A549 treated with GW870086 at 1 μM for 4 hours (cell line): ENCODE results near the gene CIC. TPM values are rescaled to one million over a fixed set of nuclear protein-coding genes. Genes with fewer than 3 reads are reported as not detected.

Experiments used
- total RNA-seq: library from RNA; stranded (reverse); fragments of 200-300 nt; extraction: Qiagen RNA extraction; gene quantifications from 5 replicates; pipeline ENCODE4 v1.2.3, GENCODE V29; 2022; ENCODE audit warnings: low read depth

Gene CIC
- total RNA-seq: 38.6 to 52.2 TPM (median 47.4 TPM) in 5 replicates

DNA sequence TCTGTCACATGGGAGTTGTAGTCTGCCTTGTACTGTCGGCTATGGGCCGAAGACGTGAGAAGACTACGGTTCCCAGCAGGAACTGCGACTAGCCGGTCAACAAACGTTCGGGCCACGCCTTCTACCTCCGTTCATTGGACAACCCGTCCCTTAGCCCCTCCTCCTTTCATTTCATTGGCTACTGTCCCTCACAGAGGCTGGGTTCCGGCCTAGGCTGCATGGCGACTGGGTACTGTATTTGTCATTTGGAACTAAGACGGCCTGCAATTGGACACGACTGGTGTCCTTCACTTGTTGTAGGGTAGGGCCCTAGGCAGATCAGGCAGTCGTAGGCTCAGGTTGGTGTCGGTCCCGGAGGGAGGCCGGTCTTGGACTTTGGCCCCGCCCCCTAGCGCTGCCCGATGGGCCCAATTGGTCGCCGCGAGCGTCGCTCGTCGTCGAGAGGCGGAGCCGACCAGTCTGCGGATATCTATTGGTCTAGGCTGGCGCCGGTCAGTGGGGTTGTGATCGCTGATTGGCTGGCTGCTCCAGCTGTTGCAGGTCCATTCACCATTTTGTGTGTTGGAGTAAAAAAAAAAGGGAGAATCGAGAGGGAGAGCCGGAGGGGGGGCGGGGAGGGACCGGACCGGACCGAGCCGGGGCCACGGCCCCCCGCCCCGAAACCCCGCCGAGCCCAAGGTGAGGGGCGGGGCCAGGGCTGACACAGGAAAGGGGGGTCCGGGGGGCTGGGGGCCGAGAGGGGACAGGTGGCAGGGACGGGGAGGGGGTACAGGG, at the start of gene CIC:
Gene CIC (plus strand): TSS at position 549 of the 774 bp plus-strand sequence. CDS start 2,532 bp downstream, outside the sequence.

DNA sequence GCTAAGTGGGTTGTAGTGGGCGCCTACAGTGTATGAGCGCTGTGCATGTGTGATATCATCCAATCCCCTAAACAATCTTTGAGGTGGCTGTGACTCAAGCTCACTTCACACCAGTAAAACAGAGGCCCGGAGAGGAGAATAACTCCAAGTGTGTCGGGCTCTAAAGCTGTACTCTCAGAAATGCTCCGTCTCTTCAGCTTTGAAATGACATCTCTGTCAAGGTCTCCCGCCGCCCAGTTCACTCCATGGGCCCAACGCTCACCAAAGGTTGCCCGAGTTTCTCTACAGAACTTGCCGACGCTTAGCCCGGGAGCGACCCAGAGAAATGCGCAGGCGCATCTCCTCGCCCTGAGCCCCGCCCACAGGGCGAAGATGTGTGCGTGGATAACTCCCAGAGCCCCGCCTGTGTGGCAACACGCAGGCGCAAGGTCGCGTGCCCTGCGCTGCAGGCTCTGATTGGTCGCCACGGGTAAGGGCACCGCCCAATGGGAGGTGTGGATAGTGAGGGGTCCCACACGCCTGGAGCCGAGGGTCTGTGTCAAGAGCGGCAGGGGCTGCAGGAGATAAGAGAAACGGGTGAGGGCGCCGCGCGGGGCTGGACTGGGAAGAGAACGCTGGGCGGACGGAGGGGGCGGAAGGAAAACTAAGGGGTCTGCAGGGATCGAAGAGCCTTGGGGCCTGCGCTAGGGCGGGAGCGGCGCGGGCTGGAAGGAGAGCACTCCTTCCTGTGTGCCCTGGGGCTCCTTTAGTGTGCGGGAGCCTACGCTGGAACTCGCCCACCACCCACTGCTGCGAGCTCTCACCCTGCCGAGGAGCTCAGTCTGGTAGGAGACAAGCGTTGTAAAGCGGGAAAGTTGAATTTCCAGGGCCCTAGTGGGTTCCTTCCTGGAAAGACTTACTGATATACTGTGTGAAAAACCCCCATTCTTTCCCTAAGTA, 49.0 kb upstream of the CIC start, which contains the start of gene ZNF526:
Gene ZNF526 (plus strand): TSS at position 501 of the 939 bp plus-strand sequence. CDS start 4,092 bp downstream, outside the sequence.

DNA sequence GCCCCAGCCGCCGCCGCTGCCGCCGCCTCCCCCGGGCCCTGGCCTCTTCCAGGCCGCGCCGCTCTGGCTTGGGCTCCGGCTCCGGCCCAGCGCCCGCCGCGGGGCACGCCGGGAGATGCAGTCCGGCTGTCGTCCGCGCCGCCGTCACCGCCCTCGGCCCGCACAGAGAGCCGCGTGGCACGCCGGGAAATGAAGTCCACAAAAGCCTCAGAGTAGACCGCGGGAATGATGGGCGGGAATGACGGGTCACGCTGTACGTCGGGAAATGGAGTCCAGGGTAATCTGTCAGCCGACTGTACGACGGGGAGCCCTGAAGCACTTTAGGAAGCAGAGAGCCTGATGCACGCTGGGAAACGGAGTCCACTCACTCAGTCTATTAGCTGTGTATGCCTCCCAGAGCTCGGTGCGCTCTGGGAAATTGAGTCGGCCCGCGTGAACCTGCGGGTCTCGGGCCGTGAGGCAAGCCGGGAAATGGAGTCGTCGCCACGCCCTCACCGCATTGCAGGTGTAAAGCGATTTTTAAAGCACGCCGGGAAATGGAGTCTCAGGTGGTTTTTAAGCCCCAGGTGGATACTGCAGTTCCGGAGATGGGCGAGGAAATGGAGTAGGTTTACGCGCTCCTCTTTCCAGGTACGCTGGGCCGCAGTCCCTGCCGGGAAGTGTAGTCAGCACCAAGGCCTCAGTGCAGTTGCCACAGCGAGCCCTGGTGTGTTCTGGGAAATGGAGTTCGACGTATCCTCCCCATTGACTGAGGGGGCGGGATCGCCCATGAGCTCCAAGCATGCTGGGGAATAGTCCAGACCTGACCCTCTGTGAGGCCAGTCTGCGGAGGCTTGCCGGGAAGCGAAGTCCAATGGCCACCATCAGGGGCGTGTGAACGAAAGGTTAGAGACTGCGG, 26.3 kb upstream of the CIC start, which contains the start of gene GSK3A:
Gene GSK3A (minus strand): TSS at position 91 of the 898 bp plus-strand sequence. CDS start 137 bp downstream, outside the sequence.

DNA sequence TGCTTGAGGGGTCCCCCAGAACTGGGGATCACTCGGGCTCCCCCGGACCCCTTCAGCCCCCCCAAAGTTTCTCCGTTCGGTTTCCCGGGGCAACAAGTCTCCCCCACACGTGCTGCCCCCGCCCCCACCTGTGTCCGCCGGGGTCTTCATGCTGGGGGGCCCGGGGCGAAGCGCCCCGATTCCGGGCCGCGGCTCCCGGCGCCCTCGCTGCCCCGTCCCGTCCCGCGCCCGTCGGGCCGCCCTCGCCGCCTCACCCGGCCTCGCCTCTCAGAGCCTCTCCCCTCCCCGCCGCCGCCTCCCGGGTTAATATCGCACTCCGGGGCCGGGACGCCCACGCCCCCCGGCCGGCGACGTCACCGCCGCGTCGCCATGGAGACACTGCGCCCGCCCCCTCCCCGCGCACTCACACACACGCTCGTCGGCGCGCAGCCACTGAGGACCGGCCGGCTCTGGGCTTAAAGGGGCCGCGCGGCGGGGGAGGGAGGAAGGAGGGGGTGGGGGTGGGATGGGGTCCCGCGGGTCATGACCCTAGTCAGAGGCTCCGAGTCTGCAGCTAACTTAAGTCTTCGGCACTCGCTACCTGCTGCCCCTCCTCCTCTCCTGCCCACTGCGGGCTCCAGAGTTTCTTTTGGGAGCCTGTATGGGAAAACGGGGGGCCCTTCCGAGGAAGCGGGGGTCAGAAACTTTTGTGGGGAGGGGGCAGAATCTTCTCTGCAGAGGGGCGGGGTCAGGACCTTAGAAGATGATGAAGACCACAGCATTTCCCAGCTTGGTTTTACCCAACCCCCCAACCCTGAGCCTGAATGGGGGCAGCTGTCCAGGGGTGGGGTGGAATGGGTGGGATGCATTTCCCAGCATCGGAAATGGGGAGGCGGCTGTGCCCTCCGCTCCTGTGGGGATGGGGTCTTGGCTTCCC, 13.9 kb upstream of the CIC start, which contains the start of gene ERF:
Gene ERF (minus strand): TSS at position 279 of the 916 bp plus-strand sequence. CDS start 129 bp downstream, at position 150.

DNA sequence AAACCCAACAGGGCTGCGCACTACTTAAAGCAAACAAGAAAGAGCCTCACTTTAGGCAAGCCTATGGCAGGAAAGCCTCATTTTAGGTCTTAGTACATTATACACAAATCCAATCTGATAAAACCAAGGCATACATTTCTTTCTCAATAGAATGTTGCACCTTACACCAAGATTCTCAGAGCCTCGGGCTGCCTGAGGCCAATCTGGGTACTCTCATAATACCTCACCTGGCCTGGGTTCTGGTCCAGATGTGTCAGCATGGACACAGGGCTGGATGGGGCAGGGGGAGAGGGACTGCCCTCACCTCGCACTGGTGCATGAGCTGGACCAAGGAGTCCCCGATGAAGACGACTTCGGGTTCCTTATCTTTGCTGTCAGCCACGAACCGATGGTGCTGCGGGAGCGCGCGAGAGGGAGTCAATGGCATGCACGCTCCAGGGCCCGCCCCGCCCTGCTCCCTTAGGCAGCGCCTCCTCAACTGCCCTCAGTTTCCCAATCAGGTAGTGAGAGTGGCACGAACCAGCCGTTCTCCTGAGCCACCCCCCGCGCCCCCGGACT, 32.7 kb downstream of the CIC start, which contains the start of gene PRR19:
Gene PRR19 (plus strand): TSS at position 487 of the 558 bp plus-strand sequence. CDS start 7,453 bp downstream, outside the sequence.

DNA sequence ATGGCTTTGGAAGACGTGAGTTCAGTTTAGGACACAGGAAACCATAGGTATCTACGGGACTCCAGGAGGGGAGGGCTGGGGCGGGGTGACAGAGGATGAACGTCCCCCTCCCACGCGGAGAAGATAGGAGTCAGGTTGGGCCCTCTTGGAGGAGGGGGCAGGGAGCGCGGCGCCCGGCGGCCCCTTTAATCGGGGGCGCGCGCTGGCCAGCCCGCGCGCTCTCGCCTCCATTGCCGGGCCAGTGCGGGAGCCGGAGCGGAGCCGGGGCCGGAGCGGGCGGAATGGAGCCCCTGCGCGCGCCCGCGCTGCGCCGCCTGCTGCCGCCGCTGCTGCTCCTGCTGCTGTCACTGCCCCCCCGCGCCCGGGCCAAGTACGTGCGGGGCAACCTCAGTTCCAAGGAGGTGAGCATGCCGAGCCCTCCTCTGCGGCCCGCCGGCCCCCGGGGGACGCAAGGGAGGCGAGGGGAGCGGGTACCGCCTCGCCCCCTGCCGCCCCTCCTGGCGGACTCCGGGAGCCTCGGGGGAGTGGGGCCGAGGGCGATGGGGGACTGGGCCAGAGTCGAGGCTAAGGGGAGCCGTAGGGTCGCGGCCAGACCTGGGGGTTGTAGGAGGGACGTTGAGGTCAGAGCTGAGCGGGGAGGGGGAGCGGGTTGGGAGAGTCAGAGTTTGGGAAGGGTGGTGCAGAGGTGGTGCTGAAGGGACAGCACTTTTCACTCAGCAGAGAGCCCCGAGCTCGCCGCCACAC, 44.2 kb downstream of the CIC start, which contains the start of gene TMEM145:
Gene TMEM145 (plus strand): TSS at position 214 of the 744 bp plus-strand sequence. CDS start 68 bp downstream, at position 282.

DNA sequence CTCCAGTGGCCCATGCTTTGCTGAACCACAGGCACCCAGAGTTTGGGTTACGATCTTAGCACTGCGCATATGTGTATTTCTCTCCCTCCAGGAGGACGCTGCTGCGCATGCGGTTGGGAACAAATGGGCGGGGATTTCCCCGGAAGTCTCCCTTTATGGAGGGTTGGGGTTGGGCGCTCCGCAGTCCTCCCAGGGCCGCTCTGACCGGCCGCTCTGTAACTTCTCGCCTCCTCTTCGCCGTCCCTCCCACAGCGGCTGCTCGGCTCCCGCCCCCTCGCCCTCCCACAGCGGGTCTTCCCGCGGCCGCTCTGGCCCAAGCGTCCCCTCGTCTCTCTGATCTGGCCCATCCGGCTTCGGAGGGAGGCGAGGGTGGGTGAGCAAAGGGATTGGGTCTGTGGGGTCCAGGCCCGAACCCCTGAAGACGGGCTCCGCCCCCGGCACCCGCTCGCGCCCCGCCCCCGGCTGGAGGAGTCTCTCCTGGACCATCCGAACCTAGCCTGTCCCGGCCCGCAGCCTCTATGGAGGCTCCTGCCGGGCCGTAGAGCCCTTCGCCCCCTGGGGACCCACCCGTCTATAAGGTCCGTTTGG, 56.4 kb downstream of the CIC start, which contains the start of gene MEGF8:
Gene MEGF8 (plus strand): TSS at position 328 of the 588 bp plus-strand sequence. CDS start 609 bp downstream, outside the sequence.

Other genes starting within 250 kb of the CIC start
- gene GRIK5, start 199.0 kb upstream of the CIC start, total RNA-seq: 0.37 to 0.50 TPM (median 0.42 TPM) in 5 replicates
- 28.7 to 38.8 TPM (median 36.8 TPM) in 5 replicates for gene ZNF574, start 193.1 kb upstream of the CIC start, total RNA-seq
- gene POU2F2, start 136.8 kb upstream of the CIC start, total RNA-seq: 0.15 to 0.80 TPM (median 0.41 TPM) in 5 replicates
- gene DEDD2, start 51.6 kb upstream of the CIC start, total RNA-seq: 54.3 to 74.7 TPM (median 66.0 TPM) in 5 replicates
- 15.5 to 21.1 TPM (median 19.8 TPM) in 5 replicates for gene ZNF526, start 48.9 kb upstream of the CIC start, total RNA-seq
- gene GSK3A, start 26.6 kb upstream of the CIC start, total RNA-seq: 104 to 150 TPM (median 147 TPM) in 5 replicates
- 99.1 to 124 TPM (median 117 TPM) in 5 replicates for gene ERF, start 14.1 kb upstream of the CIC start, total RNA-seq
- gene PRR19, start 32.9 kb downstream of the CIC start, total RNA-seq: 3.6 to 4.9 TPM (median 4.3 TPM) in 5 replicates
- 132 to 152 TPM (median 151 TPM) in 5 replicates for gene PAFAH1B3, start 33.4 kb downstream of the CIC start, total RNA-seq
- gene TMEM145, start 44.1 kb downstream of the CIC start, total RNA-seq: 2.2 to 3.9 TPM (median 3.2 TPM) in 5 replicates
- 19.0 to 25.2 TPM (median 23.3 TPM) in 5 replicates for gene MEGF8, start 56.4 kb downstream of the CIC start, total RNA-seq
- gene CNFN, start 121.0 kb downstream of the CIC start, total RNA-seq: 40.7 to 55.2 TPM (median 48.7 TPM) in 5 replicates
- 1.4 to 2.9 TPM (median 2.3 TPM) in 5 replicates for gene LIPE, start 158.1 kb downstream of the CIC start, total RNA-seq
- 0.18 TPM in 1 of 5 replicates, not detected in the others for gene CXCL17, start 173.7 kb downstream of the CIC start, total RNA-seq